RWPE2 (cell line): ENCODE data around the gene JAKMIP2.

Experiments
- ATAC-seq: fragments of 200-7000 bp; cut with Tn5 transposase; 3 replicates; pipeline ENCODE4 v1.9.1; 2021; ENCODE audit warnings: low read depth
- DNase-seq: peaks from one replicate; pipeline ENCODE4 v3.0.0-alpha.2; 2020; ENCODE audit warnings: low spot score
- H3K27ac ChIP-seq: fragments of 450-650 bp; 2 replicates; pipeline ENCODE4 v1.5.1; 2017; ENCODE audit warnings: mild to moderate bottlenecking; ENCODE audit not compliant: poor library complexity, severe bottlenecking
- H3K27me3 ChIP-seq: fragments of 250-450 bp; sonication (Bioruptor Pico); 2 replicates; pipeline ENCODE4 v1.5.1; 2021; ENCODE audit warnings: mild to moderate bottlenecking, moderate library complexity; ENCODE audit not compliant: insufficient read depth, poor library complexity, severe bottlenecking
- H3K36me3 ChIP-seq: fragments of 250-450 bp; sonication (Bioruptor Pico); 2 replicates; pipeline ENCODE4 v1.5.1; 2020; ENCODE audit warnings: low read depth, mild to moderate bottlenecking, moderate library complexity
- H3K4me1 ChIP-seq: fragments of 250-450 bp; sonication (Bioruptor Pico); 2 replicates; pipeline ENCODE4 v1.5.1; 2021; ENCODE audit warnings: mild to moderate bottlenecking, moderate library complexity; ENCODE audit not compliant: insufficient read depth, poor library complexity, severe bottlenecking
- H3K4me3 ChIP-seq: fragments of 250-450 bp; sonication (Bioruptor Pico); 2 replicates; pipeline ENCODE4 v1.5.1; 2021; ENCODE audit warnings: mild to moderate bottlenecking, moderate library complexity; ENCODE audit not compliant: severe bottlenecking
- H3K9me3 ChIP-seq: fragments of 250-450 bp; sonication (Bioruptor Pico); 2 replicates; pipeline ENCODE4 v1.5.1; 2021; ENCODE audit warnings: mild to moderate bottlenecking, moderate library complexity; ENCODE audit not compliant: severe bottlenecking
- TF ChIP-seq, protein P1 (sequence below): fragments of 450-650 bp; IDR thresholded peaks from one replicate; pipeline ENCODE4 v1.5.1; 2017; ENCODE audit warnings: mild to moderate bottlenecking, moderate library complexity; ENCODE audit not compliant: poor library complexity, severe bottlenecking

The JAKMIP2 gene

DNA sequence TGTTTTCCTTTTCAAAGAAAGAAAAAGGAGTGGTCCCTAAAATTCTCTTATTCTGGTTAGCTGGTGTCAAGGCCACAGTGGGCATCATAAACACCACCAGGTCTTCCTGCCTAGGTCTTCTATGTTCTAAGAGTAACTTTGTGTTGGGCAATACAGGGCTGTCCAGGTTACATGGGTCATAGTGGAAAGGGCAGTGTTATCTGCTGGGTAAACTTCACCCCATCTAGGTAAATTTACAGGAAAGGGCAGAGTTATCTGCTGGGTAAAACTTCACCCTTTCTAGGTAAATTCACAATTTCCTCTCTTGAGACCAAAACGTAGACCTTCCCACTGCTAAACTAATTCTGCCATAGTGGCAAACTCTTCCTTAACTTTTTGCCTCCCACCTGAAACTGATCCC, 18.9 kb upstream of the JAKMIP2 start:
- peaks cover 3% of the 10 kb centered on the region for H3K27me3 ChIP-seq
- TF ChIP-seq, protein P1, sequence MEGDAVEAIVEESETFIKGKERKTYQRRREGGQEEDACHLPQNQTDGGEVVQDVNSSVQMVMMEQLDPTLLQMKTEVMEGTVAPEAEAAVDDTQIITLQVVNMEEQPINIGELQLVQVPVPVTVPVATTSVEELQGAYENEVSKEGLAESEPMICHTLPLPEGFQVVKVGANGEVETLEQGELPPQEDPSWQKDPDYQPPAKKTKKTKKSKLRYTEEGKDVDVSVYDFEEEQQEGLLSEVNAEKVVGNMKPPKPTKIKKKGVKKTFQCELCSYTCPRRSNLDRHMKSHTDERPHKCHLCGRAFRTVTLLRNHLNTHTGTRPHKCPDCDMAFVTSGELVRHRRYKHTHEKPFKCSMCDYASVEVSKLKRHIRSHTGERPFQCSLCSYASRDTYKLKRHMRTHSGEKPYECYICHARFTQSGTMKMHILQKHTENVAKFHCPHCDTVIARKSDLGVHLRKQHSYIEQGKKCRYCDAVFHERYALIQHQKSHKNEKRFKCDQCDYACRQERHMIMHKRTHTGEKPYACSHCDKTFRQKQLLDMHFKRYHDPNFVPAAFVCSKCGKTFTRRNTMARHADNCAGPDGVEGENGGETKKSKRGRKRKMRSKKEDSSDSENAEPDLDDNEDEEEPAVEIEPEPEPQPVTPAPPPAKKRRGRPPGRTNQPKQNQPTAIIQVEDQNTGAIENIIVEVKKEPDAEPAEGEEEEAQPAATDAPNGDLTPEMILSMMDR: no peak
- DNase-seq: no peak
- ATAC-seq: no peak
- H3K27ac ChIP-seq: no peak overlapping the region
- H3K4me3 ChIP-seq: no peak overlapping the region
- no peaks in the 10 kb centered on the region for H3K9me3 ChIP-seq
- H3K4me1 ChIP-seq: peaks cover 3% of the 10 kb centered on the region
- no peaks in the 10 kb centered on the region for H3K36me3 ChIP-seq

DNA sequence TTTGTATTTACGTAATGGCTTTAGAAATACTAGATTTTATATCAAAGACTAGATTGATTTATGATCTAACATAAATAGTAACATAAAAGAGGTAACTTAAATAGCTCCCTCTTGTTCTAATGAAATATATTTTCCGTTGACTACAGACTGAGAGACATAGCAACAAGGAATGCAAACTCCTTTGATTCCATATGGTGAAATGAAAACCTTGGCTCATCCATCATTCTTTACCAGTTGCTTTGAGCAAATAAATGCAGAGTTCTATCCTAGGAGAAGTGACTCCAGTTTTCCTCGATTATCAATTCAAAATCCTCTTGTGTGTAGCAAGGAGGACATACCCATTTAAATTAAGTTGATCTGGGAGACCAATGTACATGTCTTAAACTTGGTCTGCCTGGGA, 18.0 kb upstream of the JAKMIP2 start:
- H3K4me3 ChIP-seq: no peak overlapping the region
- no peak for DNase-seq
- H3K27me3 ChIP-seq: peaks cover 3% of the 10 kb centered on the region
- H3K36me3 ChIP-seq: no peaks in the 10 kb centered on the region
- no peak overlapping the region for H3K27ac ChIP-seq
- H3K9me3 ChIP-seq: no peaks in the 10 kb centered on the region
- TF ChIP-seq, protein P1: no peak
- peaks cover 8% of the 10 kb centered on the region for H3K4me1 ChIP-seq
- ATAC-seq: no peak

DNA sequence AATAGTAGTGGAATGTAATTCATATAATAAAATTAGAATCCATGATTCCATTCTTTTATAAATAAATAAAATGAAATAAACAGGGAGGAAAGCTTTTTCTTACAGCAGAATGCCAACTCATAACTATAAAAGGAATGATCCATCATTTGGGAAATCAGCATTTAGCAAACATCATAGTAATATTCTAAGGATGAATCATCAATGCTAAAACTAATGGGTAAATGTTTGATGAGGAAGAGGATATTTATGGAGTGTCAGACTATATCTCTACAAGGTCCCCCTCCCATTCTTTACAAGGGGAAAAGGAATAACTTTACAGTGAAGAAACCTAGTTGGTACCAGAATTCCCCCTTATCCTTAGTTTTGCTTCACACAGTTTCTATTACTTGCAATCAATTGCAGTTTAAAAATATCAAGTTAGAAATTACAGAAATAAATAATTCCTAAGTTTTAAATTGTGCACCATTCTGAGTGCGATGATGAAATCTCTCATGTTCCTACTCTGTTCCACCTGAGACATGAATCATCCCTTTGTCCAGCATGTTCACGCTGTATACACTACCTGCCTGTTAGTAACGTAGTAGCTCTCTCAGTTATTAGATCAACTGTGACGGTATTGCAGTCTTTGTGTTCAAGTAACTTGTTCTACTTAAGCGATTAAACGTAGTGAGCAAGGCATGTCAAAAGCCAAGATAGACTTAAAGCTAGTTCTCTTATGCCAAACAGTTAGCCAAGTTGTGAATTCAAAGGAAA, 14.2 kb upstream of the JAKMIP2 start:
- Histone ChIP-seq H3K4me1 (peaks cover 8% of the 10 kb centered on the region), H3K9me3 (no peaks in the 10 kb centered on the region), H3K27me3 (peaks cover 3% of the 10 kb centered on the region), H3K4me3 (no peak overlapping the region), H3K36me3 (no peaks in the 10 kb centered on the region), H3K27ac (no peak overlapping the region)
- DNase-seq: no peak
- peak; percentile 97 for ATAC-seq
- TF ChIP-seq, protein P1: no peak

DNA sequence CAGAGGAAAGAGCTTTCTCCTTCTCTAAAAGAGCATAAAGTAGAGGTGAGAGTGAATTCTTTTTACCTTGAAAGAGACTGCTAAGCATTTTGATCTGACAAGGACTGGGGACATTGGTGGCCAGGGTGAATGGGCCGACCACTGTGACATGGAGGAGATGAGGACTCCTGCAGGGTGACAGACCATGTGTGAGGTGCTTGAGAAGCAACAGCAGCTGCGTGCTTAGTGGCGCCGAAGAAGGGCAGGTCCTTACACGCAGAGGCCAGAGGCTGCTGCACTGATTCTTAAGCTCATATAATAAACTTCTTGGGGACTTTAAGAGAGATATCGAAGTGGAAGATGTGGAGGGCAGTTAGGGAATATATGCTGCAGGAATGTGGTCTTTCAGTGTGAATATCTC, 8.7 kb upstream of the JAKMIP2 start:
- peaks cover 2% of the 10 kb centered on the region for H3K4me1 ChIP-seq
- no peak overlapping the region for H3K4me3 ChIP-seq
- H3K9me3 ChIP-seq: no peaks in the 10 kb centered on the region
- TF ChIP-seq, protein P1: no peak
- no peak overlapping the region for H3K27ac ChIP-seq
- H3K27me3 ChIP-seq: no peaks in the 10 kb centered on the region
- no peaks in the 10 kb centered on the region for H3K36me3 ChIP-seq
- no peak for ATAC-seq
- no peak for DNase-seq

DNA sequence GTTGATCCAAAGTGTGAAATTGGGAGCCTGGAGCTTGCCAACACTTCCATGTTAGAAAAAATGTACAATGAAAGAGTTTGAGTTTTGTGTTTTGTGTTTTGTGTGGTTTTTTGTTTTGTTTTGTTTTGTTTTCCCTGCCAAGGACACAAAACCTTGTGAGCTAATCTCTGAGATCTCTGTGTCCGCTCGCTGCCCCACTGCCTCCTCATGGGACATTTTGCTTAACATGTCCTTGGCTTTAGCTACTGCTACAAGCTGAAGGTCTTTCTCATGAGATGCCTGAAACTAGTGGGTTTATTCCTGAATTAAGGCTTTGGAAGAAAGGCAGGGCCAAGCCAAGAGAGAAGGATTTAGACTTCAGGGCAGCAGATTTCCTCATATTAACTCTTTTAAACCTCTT, 7.3 kb upstream of the JAKMIP2 start:
- TF ChIP-seq, protein P1: no peak
- ATAC-seq (no peak), DNase-seq (no peak)
- no peak overlapping the region for H3K4me3 ChIP-seq
- no peaks in the 10 kb centered on the region for H3K4me1 ChIP-seq
- H3K36me3 ChIP-seq: no peaks in the 10 kb centered on the region
- no peak overlapping the region for H3K27ac ChIP-seq
- no peaks in the 10 kb centered on the region for H3K9me3 ChIP-seq
- H3K27me3 ChIP-seq: no peaks in the 10 kb centered on the region
